Measurements from ENCODE around the gene PGAP2.

Gene PGAP2

GRCh38 chr11:3834349-3834663 is 25.9 kb downstream of the PGAP2 start:
- FAIRE-seq: no peak

- FAIRE-seq: no peak
Measured at GRCh38 chr11:3834664-3835461, 26.5 kb downstream of the PGAP2 start.

GRCh38 chr11:3835751-3836150 is 27.4 kb downstream of the PGAP2 start:
- no peak for FAIRE-seq

- no peak for FAIRE-seq
Measured at GRCh38 chr11:3836903-3837302, 28.5 kb downstream of the PGAP2 start.

GRCh38 chr11:3837793-3838192 is 29.4 kb downstream of the PGAP2 start:
- no peak for FAIRE-seq

GRCh38 chr11:3838504-3838903 is 30.1 kb downstream of the PGAP2 start:
- FAIRE-seq: no peak

GRCh38 chr11:3840004-3840869 is 31.9 kb downstream of the PGAP2 start:
- FAIRE-seq: no peak

GRCh38 chr11:3840870-3841425 is 32.6 kb downstream of the PGAP2 start, which contains the start of gene RHOG:
TSS of gene RHOG (minus strand) at chr11:3840959. CDS start at chr11:3828138, 12,821 bp downstream.
- no peak for FAIRE-seq

GRCh38 chr11:3841426-3842350 is 33.3 kb downstream of the PGAP2 start:
- no peak for FAIRE-seq

- no peak for FAIRE-seq
Measured at GRCh38 chr11:3843326-3843725, 35.0 kb downstream of the PGAP2 start.

GRCh38 chr11:3845246-3845645 is 36.9 kb downstream of the PGAP2 start:
- FAIRE-seq: no peak

- no peak for FAIRE-seq
Measured at GRCh38 chr11:3845670-3846069, 37.3 kb downstream of the PGAP2 start.

- peak; percentile 93 for FAIRE-seq
Measured at GRCh38 chr11:3849297-3849874, 41.0 kb downstream of the PGAP2 start.

- FAIRE-seq: no peak
Measured at GRCh38 chr11:3853545-3853842, 45.1 kb downstream of the PGAP2 start.

GRCh38 chr11:3853899-3854659 is 45.7 kb downstream of the PGAP2 start:
- no peak for FAIRE-seq

GRCh38 chr11:3854660-3854976 is 46.3 kb downstream of the PGAP2 start:
- FAIRE-seq: no peak

GRCh38 chr11:3854977-3855807 is 46.8 kb downstream of the PGAP2 start, which contains the start of gene STIM1:
TSS of gene STIM1 (plus strand) at chr11:3855664. CDS start at chr11:3856271, 607 bp downstream.
- peak; percentile 87 for FAIRE-seq

GRCh38 chr11:3855808-3856491 is 47.6 kb downstream of the PGAP2 start:
- FAIRE-seq: no peak

GRCh38 chr11:3856856-3857553 is 48.6 kb downstream of the PGAP2 start:
- no peak for FAIRE-seq

GRCh38 chr11:3857628-3858027 is 49.3 kb downstream of the PGAP2 start:
- no peak for FAIRE-seq
